ENCODE results near the gene ESM1.

DNA sequence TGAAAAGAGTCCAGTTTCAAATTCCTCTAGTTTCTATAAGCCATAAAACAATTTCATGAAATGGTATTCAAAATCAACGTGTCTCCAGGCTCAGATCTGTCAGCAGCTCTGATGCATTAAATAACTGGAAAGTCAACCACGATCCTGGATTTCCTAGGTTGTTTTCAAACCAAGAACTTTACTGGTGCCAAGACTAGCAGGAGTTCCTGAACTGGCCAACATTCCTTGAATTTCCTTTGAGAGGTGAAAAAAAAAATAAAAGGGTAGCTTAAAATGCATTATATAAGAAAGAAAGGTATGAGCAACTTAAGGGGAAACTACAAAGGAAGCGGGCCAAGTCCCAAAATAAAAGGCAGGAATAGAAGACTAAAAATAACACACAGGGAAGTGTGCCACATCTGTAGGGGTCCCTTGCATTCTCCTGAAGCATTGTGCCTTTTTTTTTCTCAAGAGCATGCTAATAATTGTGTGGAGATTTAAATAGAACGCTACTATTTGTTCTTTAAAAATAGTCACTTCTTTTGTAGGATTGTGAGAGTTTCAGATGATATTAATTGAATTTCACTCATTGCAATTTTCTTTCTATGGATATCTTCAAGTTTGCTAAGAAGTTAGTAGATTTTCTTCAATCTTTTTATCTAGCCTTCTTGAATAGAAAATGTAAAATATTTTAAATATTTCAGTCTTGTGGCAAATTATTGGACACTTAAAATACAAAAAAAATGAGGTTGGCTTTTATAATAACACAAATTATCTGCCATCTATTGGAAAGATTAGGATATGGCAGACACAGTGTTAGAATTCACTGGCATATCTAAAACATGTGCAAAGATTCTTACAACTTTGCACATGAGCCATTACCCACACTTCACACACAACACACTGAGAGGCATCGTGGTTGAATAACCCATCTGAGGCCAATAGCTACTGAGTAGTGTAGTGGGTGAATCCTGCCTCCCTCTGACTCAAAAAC lies 15.3 kb downstream of the ESM1 start:
- TF ChIP-seq TAF1 (IDR thresholded peaks at IDR 0.05; ENCODE audit: borderline replicate concordance, low read depth, low read length) (no peak), POLR2A (IDR thresholded peaks at IDR 0.05; ENCODE audit: low read depth, low read length) (no peak), POLR2AphosphoS5 (IDR thresholded peaks at IDR 0.05; ENCODE audit: low read depth, low read length) (no peak)
